A549 (cell line): Measurements from ENCODE around the gene REM2. TPM values are rescaled to one million over a fixed set of nuclear protein-coding genes. Genes with fewer than 3 reads are reported as not detected.

Experiments used
- ATAC-seq, 2 experiments: fragments of 200-7000 bp in 1 of 2; fragments of >200 bp in 1 of 2; cut with Nextera tagmentation in 1 of 2; cut with Tn5 transposase in 1 of 2; 3 replicates each; pipeline versions ENCODE4 v1.8.0 to v1.9.1; 2018 to 2020; ENCODE audit warnings: mild to moderate bottlenecking in 1 of 2, moderate library complexity in 1 of 2
- CTCF ChIA-PET: fragments of 300-600 bp; sonication (Branson Sonifier 250); formaldehyde crosslinking; extraction: SDS; loops from one replicate; lab custom pipeline; 2021; ENCODE audit warnings: antibody characterized with exemption, inconsistent platforms; lab: Yijun Ruan, JAX
- POLR2A ChIA-PET: fragments of 350-600 bp; formaldehyde crosslinking; extraction: SDS; loops from one replicate; lab custom pipeline; 2021; ENCODE audit warnings: antibody characterized with exemption, inconsistent platforms; lab: Yijun Ruan, JAX
- DNase-seq, 2 experiments: peaks; one replicate each; pipeline versions ENCODE4 v3.0.0 to v3.0.0-alpha.2; 2011 to 2016; ENCODE audit warnings: low read depth in 1 of 2, low spot score in 1 of 2
- FAIRE-seq: peaks from 2 replicates; lab custom pipeline; 2011; peaks lifted over from hg19 to GRCh38; lab: Jason Lieb, UNC
- H3K27ac ChIP-seq, 2 experiments: fragments of >200 bp; sonication (Bioruptor Twin); formaldehyde crosslinking; 3 replicates each; pipeline ENCODE4 v1.5.1; 2016 to 2017
- H3K4me1 ChIP-seq: fragments of >200 bp; sonication (Bioruptor Twin); formaldehyde crosslinking; 3 replicates; pipeline ENCODE4 v1.6.1; 2016
- H3K4me2 ChIP-seq: fragments of >200 bp; sonication (Bioruptor Twin); formaldehyde crosslinking; 3 replicates; pipeline ENCODE4 v1.6.1; 2016
- H3K4me3 ChIP-seq: fragments of >200 bp; sonication (Bioruptor Twin); formaldehyde crosslinking; 3 replicates; pipeline ENCODE4 v1.5.1; 2016
- H3K9me3 ChIP-seq: fragments of >200 bp; sonication (Bioruptor Twin); formaldehyde crosslinking; 3 replicates; pipeline ENCODE4 v1.6.1; 2016
- BHLHE40 ChIP-seq: IDR thresholded peaks from 2 replicates; pipeline ENCODE4 v1.6.1; 2012; ENCODE audit warnings: low read depth, low read length, inconsistent platforms
- CBX2 ChIP-seq: fragments of 200-600 bp; sonication (generic); IDR thresholded peaks from 2 replicates; pipeline ENCODE4 v1.6.1; 2016; ENCODE audit warnings: low read depth, mild to moderate bottlenecking, borderline replicate concordance
- CEBPB ChIP-seq, 2 experiments: fragments of >200 bp in 1 of 2; sonication (Bioruptor Twin) in 1 of 2; formaldehyde crosslinking in 1 of 2; IDR thresholded peaks; 2 replicates each; pipeline ENCODE4 v1.6.1; 2012 to 2016
- CHD2 ChIP-seq: fragments of 150-350 bp; IDR thresholded peaks from 2 replicates; pipeline ENCODE4 v1.6.1; 2014; ENCODE audit warnings: low read length; ENCODE audit not compliant: partially characterized antibody
- EHF ChIP-seq: fragments of 250-450 bp; sonication (Bioruptor Pico); IDR thresholded peaks from 2 replicates; pipeline ENCODE4 v1.5.0; 2020; ENCODE audit warnings: mild to moderate bottlenecking
- EHMT2 ChIP-seq: fragments of 200-600 bp; sonication (generic); IDR thresholded peaks from 2 replicates; pipeline ENCODE4 v1.6.1; 2016; ENCODE audit warnings: antibody characterized with exemption, low read depth, mild to moderate bottlenecking, moderate library complexity
- FOSB ChIP-seq: fragments of 250-450 bp; sonication (Bioruptor Pico); IDR thresholded peaks from 2 replicates; pipeline ENCODE4 v1.5.0; 2020; ENCODE audit warnings: mild to moderate bottlenecking, moderate library complexity
- FOSL2 ChIP-seq, 2 experiments: fragments of 450-650 bp in 1 of 2; fragments of >200 bp in 1 of 2; sonication (Bioruptor Twin) in 1 of 2; formaldehyde crosslinking; IDR thresholded peaks; 2 replicates each; pipeline versions ENCODE4 v1.5.0 to v1.6.1; 2016 to 2020; ENCODE audit warnings: mild to moderate bottlenecking in 1 of 2, moderate library complexity in 1 of 2
- HDAC2 ChIP-seq: fragments of 200-600 bp; sonication (generic); IDR thresholded peaks from 2 replicates; pipeline ENCODE4 v1.6.1; 2016
- HOXA7 ChIP-seq: fragments of 250-450 bp; sonication (Bioruptor Pico); IDR thresholded peaks from 2 replicates; pipeline ENCODE4 v1.5.0; 2020; ENCODE audit warnings: mild to moderate bottlenecking, moderate library complexity
- HOXB13 ChIP-seq: fragments of 250-450 bp; sonication (Bioruptor Pico); IDR thresholded peaks from 2 replicates; pipeline ENCODE4 v1.5.0; 2020; ENCODE audit warnings: low read depth, mild to moderate bottlenecking, moderate library complexity
- JUN ChIP-seq, 2 experiments: fragments of >200 bp; sonication (Bioruptor Twin); formaldehyde crosslinking; IDR thresholded peaks; 2 replicates in 1 of 2; 3 replicates in 1 of 2; pipeline ENCODE4 v1.6.1; 2016 to 2017
- JUNB ChIP-seq: fragments of >200 bp; sonication (Bioruptor Twin); formaldehyde crosslinking; IDR thresholded peaks from 2 replicates; pipeline ENCODE4 v1.6.1; 2016
- KDM5A ChIP-seq: fragments of 200-600 bp; sonication (generic); IDR thresholded peaks from 2 replicates; pipeline ENCODE4 v1.6.1; 2016; ENCODE audit warnings: antibody characterized with exemption, mild to moderate bottlenecking
- NFE2L2 ChIP-seq: fragments of 150-350 bp; conservative IDR thresholded peaks from 2 replicates; pipeline ENCODE4 v1.6.1; 2014; ENCODE audit warnings: low read length
- NPAS2 ChIP-seq: fragments of 250-450 bp; sonication (Bioruptor Pico); IDR thresholded peaks from 2 replicates; pipeline ENCODE4 v1.8.0; 2022; ENCODE audit warnings: mild to moderate bottlenecking, moderate library complexity, borderline replicate concordance
- PHF8 ChIP-seq: fragments of 200-600 bp; sonication (generic); IDR thresholded peaks from 2 replicates; pipeline ENCODE4 v1.6.1; 2016; ENCODE audit warnings: low read depth, mild to moderate bottlenecking, antibody characterized with exemption, moderate library complexity, borderline replicate concordance
- POLR2A ChIP-seq: IDR thresholded peaks from 2 replicates; pipeline ENCODE4 v1.6.1; 2012; ENCODE audit warnings: mild to moderate bottlenecking, low read length
- POLR2AphosphoS2 ChIP-seq: conservative IDR thresholded peaks from 2 replicates; pipeline ENCODE4 v1.6.1; 2012; ENCODE audit warnings: low read length, improper control_type of control experiment, inconsistent platforms
- RAD21 ChIP-seq, 2 experiments: fragments of >200 bp in 1 of 2; sonication (Bioruptor Twin) in 1 of 2; formaldehyde crosslinking in 1 of 2; IDR thresholded peaks in 1 of 2; conservative IDR thresholded peaks in 1 of 2; 2 replicates in 1 of 2; 3 replicates in 1 of 2; pipeline ENCODE4 v1.6.1; 2012 to 2018; ENCODE audit warnings: inconsistent platforms in 1 of 2
- RARB ChIP-seq: fragments of 250-450 bp; sonication (Bioruptor Pico); IDR thresholded peaks from 2 replicates; pipeline ENCODE4 v1.8.0; 2021; ENCODE audit warnings: mild to moderate bottlenecking, moderate library complexity
- RCOR1 ChIP-seq: fragments of 150-350 bp; IDR thresholded peaks from 2 replicates; pipeline ENCODE4 v1.6.1; 2014; ENCODE audit warnings: antibody characterized with exemption, low read length, low read depth
- RFX5 ChIP-seq: fragments of 450-650 bp; IDR thresholded peaks from 2 replicates; pipeline ENCODE4 v1.7.1; 2014; ENCODE audit warnings: antibody characterized with exemption, mild to moderate bottlenecking, moderate library complexity
- SREBF2 ChIP-seq: fragments of 450-650 bp; IDR thresholded peaks from 2 replicates; pipeline ENCODE4 v1.6.1; 2014; ENCODE audit warnings: mild to moderate bottlenecking, moderate library complexity
- ZC3H11A ChIP-seq: fragments of 450-650 bp; IDR thresholded peaks from 2 replicates; pipeline ENCODE4 v1.6.1; 2014; ENCODE audit warnings: antibody characterized with exemption, mild to moderate bottlenecking
- ZFP36 ChIP-seq: fragments of 450-650 bp; IDR thresholded peaks from 2 replicates; pipeline ENCODE4 v1.6.1; 2014; ENCODE audit warnings: borderline replicate concordance; ENCODE audit not compliant: partially characterized antibody
- ZSCAN20 ChIP-seq: fragments of 250-450 bp; sonication (Bioruptor Pico); IDR thresholded peaks from 2 replicates; pipeline ENCODE4 v1.8.0; 2022; ENCODE audit warnings: mild to moderate bottlenecking, moderate library complexity
- WGBS: methylation state at CpG from one replicate; pipeline ENCODE4 v1.1.6; 2017; ENCODE audit errors: missing lambda C conversion rate; 5-methylcytosine and 5-hydroxymethylcytosine counted together
- polyA plus RNA-seq, 4 experiments: library from polyadenylated mRNA; depleted of rRNA in 3 of 4; stranded (reverse); fragments of >200 nt; fragmentation: RNase III in 1 of 4; extraction: RNeasy Plus Mini Kit Qiagen cat#74134 plus additional on column Dnase treatment in 1 of 4; gene quantifications; 2 replicates in 3 of 4; 3 replicates in 1 of 4; pipeline ENCODE4 v1.2.3, GENCODE V29; 2011 to 2017
- TF ChIP-seq, protein P1 (sequence below): fragments of 450-650 bp; IDR thresholded peaks from 2 replicates; pipeline ENCODE4 v1.6.1; 2014; ENCODE audit warnings: antibody characterized with exemption
- TF ChIP-seq, protein P2 (sequence below): IDR thresholded peaks from 2 replicates; pipeline ENCODE4 v1.6.1; 2012
- TF ChIP-seq, protein P3 (sequence below): fragments of >200 bp; sonication (Bioruptor Twin); formaldehyde crosslinking; IDR thresholded peaks from 3 replicates; pipeline ENCODE4 v1.6.1; 2016
- TF ChIP-seq, protein P4 (sequence below): fragments of >200 bp; sonication (Bioruptor Twin); formaldehyde crosslinking; IDR thresholded peaks from 3 replicates; pipeline ENCODE4 v1.5.1; 2016

The REM2 gene
- polyA plus RNA-seq, 2 of the 4 experiments (the other 2 are of a cell fraction) = 0.23 to 0.31 TPM

DNA sequence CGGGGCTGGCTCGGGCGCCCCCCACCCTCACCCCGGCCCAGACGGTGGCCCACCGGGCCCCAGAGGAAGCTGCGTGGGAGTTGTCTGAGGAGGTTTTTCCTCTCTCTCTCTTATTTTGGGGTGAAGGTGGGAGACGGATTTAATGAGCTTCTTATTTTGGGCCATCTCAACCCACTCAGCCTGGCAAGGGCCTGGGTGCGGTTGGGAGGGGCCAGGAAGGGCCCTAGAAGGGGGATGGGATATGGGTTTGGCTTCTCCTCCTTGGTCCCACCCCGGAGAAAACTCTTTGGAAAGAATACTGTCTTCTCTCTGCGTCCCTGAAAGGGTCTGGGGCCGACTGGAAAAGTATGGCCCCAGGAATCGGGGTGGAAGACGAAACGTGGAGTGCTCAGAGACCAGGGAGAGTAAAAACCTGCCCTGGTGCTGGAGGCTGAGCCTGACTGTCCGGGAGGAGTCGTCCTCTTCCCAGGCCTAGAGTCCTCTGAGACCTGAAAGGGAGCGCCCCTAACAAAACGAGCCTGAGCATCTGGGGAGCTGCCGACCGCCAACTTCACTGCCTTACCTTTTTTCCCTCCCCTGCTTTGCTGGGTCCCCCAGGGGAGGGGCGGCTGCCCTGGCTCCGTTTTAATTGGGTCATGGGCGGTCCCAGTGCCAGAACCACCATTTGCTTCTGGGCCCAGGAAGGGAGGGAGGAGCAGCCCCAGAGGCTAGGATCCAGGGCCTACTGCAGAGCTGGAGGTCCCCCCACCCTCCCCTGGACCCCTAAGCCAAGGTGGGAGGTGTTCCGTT lies 45.1 kb upstream of the REM2 start:
- DNase-seq (no peak), ATAC-seq (peak in 1 of 2 experiments; percentile 28; a peak in 3 of 6 replicates), FAIRE-seq (no peak)
- no peaks in the 10 kb centered on the region for H3K9me3 ChIP-seq
- WGBS = 79% methylated on average over 21 of the region's 25 CpGs
- TF ChIP-seq HOXA7 (CRISPR knock-in tag) = no peak
- no peak for TF ChIP-seq EHF (CRISPR knock-in tag)
- no peak for TF ChIP-seq CBX2
- TF ChIP-seq HDAC2 = no peak
- TF ChIP-seq, protein P1, sequence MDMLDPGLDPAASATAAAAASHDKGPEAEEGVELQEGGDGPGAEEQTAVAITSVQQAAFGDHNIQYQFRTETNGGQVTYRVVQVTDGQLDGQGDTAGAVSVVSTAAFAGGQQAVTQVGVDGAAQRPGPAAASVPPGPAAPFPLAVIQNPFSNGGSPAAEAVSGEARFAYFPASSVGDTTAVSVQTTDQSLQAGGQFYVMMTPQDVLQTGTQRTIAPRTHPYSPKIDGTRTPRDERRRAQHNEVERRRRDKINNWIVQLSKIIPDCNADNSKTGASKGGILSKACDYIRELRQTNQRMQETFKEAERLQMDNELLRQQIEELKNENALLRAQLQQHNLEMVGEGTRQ = no peak
- TF ChIP-seq HOXB13 (CRISPR knock-in tag) = no peak
- no peak for TF ChIP-seq CEBPB (IDR thresholded peaks at IDR 0.05)
- TF ChIP-seq POLR2A = no peak
- no peak for TF ChIP-seq FOSL2 (IDR thresholded peaks at IDR 0.05)
- TF ChIP-seq FOSL2 (CRISPR knock-in tag; IDR thresholded peaks at IDR 0.05) = no peak
- TF ChIP-seq CHD2 = no peak
- no peak for TF ChIP-seq JUNB
- TF ChIP-seq ZC3H11A = no peak
- no peak for TF ChIP-seq JUN (IDR thresholded peaks at IDR 0.05)
- no peak for TF ChIP-seq SREBF2
- no peak for TF ChIP-seq ZFP36
- H3K27ac ChIP-seq = peak overlapping the region in 1 of 2 experiments; percentile 38; a peak in 1 of 6 replicates
- H3K4me3 ChIP-seq = no peak overlapping the region
- no peaks in the 10 kb centered on the region for H3K4me1 ChIP-seq
- POLR2A ChIA-PET = no interaction called here
- CTCF ChIA-PET = interaction anchor here (0.8 to 14.1 kb wide), 10 partner anchors 8 to 282 kb away, joined by 3 to 195 read pairs (median 6); partner anchors contain the start of gene MRPL52
- no peak overlapping the region; the same call in 2 of the 3 replicates for H3K4me2 ChIP-seq

DNA sequence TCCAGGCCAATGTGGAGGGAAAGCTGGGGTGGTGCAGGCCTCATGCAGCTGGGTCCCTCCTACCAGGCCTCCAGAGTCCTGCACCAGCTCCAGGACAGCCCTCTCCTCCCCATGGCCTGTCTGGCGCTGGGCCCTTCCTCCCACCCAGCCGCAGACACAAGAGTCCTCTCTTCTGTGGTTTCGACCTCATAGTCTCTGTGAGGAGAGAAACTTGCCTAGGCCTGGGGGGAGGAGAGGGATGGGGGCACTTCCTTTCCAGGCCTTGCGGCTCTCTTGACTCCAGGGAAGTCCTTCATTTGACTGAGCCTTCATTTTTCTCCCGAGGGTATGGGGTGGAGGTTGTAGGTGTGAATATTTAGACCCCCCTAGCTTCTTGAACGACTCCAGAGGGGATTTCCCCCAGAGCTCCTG lies 44.4 kb upstream of the REM2 start:
- CTCF ChIA-PET = interaction anchor here (0.9 to 14.1 kb wide), 7 partner anchors 9 to 282 kb away, joined by 3 to 195 read pairs (median 12); partner anchors contain the start of gene MRPL52
- H3K4me3 ChIP-seq = no peak overlapping the region
- TF ChIP-seq POLR2AphosphoS2 (no peak), FOSB (CRISPR knock-in tag) (no peak), RFX5 (no peak), NFE2L2 (no peak), NPAS2 (CRISPR knock-in tag) (no peak), EHMT2 (no peak), RAD21 (conservative IDR thresholded peaks at IDR 0.05 in 1 of 2, IDR thresholded peaks at IDR 0.05 in 1 of 2) (no peak), BHLHE40 (no peak), RCOR1 (no peak), KDM5A (no peak), RARB (no peak), FOSL2 (IDR thresholded peaks at IDR 0.05) (no peak), FOSL2 (CRISPR knock-in tag; IDR thresholded peaks at IDR 0.05) (no peak), PHF8 (no peak), EHF (CRISPR knock-in tag) (no peak), ZSCAN20 (CRISPR knock-in tag) (no peak), CBX2 (no peak)
- TF ChIP-seq, protein P2, sequence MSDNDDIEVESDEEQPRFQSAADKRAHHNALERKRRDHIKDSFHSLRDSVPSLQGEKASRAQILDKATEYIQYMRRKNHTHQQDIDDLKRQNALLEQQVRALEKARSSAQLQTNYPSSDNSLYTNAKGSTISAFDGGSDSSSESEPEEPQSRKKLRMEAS = no peak
- TF ChIP-seq, protein P3, sequence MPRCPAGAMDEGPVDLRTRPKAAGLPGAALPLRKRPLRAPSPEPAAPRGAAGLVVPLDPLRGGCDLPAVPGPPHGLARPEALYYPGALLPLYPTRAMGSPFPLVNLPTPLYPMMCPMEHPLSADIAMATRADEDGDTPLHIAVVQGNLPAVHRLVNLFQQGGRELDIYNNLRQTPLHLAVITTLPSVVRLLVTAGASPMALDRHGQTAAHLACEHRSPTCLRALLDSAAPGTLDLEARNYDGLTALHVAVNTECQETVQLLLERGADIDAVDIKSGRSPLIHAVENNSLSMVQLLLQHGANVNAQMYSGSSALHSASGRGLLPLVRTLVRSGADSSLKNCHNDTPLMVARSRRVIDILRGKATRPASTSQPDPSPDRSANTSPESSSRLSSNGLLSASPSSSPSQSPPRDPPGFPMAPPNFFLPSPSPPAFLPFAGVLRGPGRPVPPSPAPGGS = no peak
- TF ChIP-seq, protein P4, sequence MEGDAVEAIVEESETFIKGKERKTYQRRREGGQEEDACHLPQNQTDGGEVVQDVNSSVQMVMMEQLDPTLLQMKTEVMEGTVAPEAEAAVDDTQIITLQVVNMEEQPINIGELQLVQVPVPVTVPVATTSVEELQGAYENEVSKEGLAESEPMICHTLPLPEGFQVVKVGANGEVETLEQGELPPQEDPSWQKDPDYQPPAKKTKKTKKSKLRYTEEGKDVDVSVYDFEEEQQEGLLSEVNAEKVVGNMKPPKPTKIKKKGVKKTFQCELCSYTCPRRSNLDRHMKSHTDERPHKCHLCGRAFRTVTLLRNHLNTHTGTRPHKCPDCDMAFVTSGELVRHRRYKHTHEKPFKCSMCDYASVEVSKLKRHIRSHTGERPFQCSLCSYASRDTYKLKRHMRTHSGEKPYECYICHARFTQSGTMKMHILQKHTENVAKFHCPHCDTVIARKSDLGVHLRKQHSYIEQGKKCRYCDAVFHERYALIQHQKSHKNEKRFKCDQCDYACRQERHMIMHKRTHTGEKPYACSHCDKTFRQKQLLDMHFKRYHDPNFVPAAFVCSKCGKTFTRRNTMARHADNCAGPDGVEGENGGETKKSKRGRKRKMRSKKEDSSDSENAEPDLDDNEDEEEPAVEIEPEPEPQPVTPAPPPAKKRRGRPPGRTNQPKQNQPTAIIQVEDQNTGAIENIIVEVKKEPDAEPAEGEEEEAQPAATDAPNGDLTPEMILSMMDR = no peak
- TF ChIP-seq, all 56 proteins: peak for 0
- ATAC-seq = no peak
- 80% methylated on average over 6 of the region's 6 CpGs for WGBS
- DNase-seq = no peak
- POLR2A ChIA-PET = no interaction called here
- Histone ChIP-seq H3K9me3 (no peaks in the 10 kb centered on the region), H3K4me1 (no peaks in the 10 kb centered on the region), H3K4me2 (no peak overlapping the region), H3K27ac (peak overlapping the region in 1 of 2 experiments; percentile 14; a peak in 1 of 6 replicates)
- no peak for FAIRE-seq
